ENCODE results near the gene AUTS2. TPM values are rescaled to one million over a fixed set of nuclear protein-coding genes. Genes with fewer than 3 reads are reported as not detected.

Gene AUTS2
- total RNA-seq, 1 experiment from 2014 or later = 50.0 TPM

- CTCF ChIA-PET = no interaction called here
- POLR2A ChIA-PET = no interaction called here
- peaks cover 37% of the 10 kb centered on the region for H3K27me3 Mint-ChIP-seq (ENCODE audit: low read depth)
- ATAC-seq (no peak), DNase-seq (ENCODE audit: low spot score) (no peak)
- no peak overlapping the region for H3K4me3 Mint-ChIP-seq
- no peak for TF ChIP-seq TEAD1 (CRISPR knock-in tag; IDR thresholded peaks at IDR 0.05)
- no peak for TF ChIP-seq PRRX2 (CRISPR knock-in tag; IDR thresholded peaks at IDR 0.05)
- no peak for TF ChIP-seq OVOL2 (CRISPR knock-in tag; IDR thresholded peaks at IDR 0.05; ENCODE audit: borderline replicate concordance)
- TF ChIP-seq STAT6 (CRISPR knock-in tag; conservative IDR thresholded peaks at IDR 0.05; ENCODE audit: low read depth) = no peak
- no peak for TF ChIP-seq FOXJ3 (CRISPR knock-in tag; IDR thresholded peaks at IDR 0.05; ENCODE audit: borderline replicate concordance)
- TF ChIP-seq SP1 (CRISPR knock-in tag; conservative IDR thresholded peaks at IDR 0.05) = no peak
- TF ChIP-seq ZNF671 (CRISPR knock-in tag; IDR thresholded peaks at IDR 0.05) = no peak
- no peak for TF ChIP-seq PREB (CRISPR knock-in tag; IDR thresholded peaks at IDR 0.05; ENCODE audit: borderline replicate concordance)
- TF ChIP-seq ESRRA (CRISPR knock-in tag; IDR thresholded peaks at IDR 0.05; ENCODE audit: borderline replicate concordance) = no peak
- TF ChIP-seq PRDM15 (CRISPR knock-in tag; IDR thresholded peaks at IDR 0.05) = no peak
- no peak for TF ChIP-seq CREB1 (CRISPR knock-in tag; IDR thresholded peaks at IDR 0.05)
- TF ChIP-seq NFATC4 (CRISPR knock-in tag; IDR thresholded peaks at IDR 0.05) = no peak
- TF ChIP-seq IRF1 (CRISPR knock-in tag; IDR thresholded peaks at IDR 0.05) = no peak
- TF ChIP-seq ATF1 (CRISPR knock-in tag; IDR thresholded peaks at IDR 0.05) = no peak
- H3K4me1 Mint-ChIP-seq = peaks cover 12% of the 10 kb centered on the region; the same call in 1 of the 2 replicates
- no peak overlapping the region for H3K27ac Mint-ChIP-seq
- peaks cover 2% of the 10 kb centered on the region; the same call in 1 of the 2 replicates for H3K9me3 Mint-ChIP-seq
- no peaks in the 10 kb centered on the region for H3K36me3 Mint-ChIP-seq
Observed at GRCh38 chr7:70573071-70573661, 974.9 kb downstream of the AUTS2 start.

GRCh38 chr7:70573696-70574095, 975.4 kb downstream of the AUTS2 start:
- no peak for DNase-seq (ENCODE audit: low spot score)
- Mint-ChIP-seq H3K4me3 (no peak overlapping the region), H3K4me1 (peaks cover 12% of the 10 kb centered on the region; the same call in 1 of the 2 replicates)

More at GRCh38 chr7:70573696-70574095, 975.4 kb downstream of the AUTS2 start:
- no peak for ATAC-seq
- ChIA-PET POLR2A (no interaction called here), CTCF (no interaction called here)
- peaks cover 5% of the 10 kb centered on the region; the same call in 1 of the 2 replicates for H3K9me3 Mint-ChIP-seq
- no peak for TF ChIP-seq PRDM15 (CRISPR knock-in tag; IDR thresholded peaks at IDR 0.05)
- no peak for TF ChIP-seq AR (CRISPR knock-in tag; IDR thresholded peaks at IDR 0.05)
- no peaks in the 10 kb centered on the region for H3K36me3 Mint-ChIP-seq
- no peak overlapping the region for H3K27ac Mint-ChIP-seq
- H3K27me3 Mint-ChIP-seq (ENCODE audit: low read depth) = peaks cover 32% of the 10 kb centered on the region
